ENCODE results near the gene CRIM1. TPM values are rescaled to one million over a fixed set of nuclear protein-coding genes. Genes with fewer than 3 reads are reported as not detected.

The CRIM1 gene
- total RNA-seq, 1 experiment from 2014 or later = 27.6 TPM

DNA sequence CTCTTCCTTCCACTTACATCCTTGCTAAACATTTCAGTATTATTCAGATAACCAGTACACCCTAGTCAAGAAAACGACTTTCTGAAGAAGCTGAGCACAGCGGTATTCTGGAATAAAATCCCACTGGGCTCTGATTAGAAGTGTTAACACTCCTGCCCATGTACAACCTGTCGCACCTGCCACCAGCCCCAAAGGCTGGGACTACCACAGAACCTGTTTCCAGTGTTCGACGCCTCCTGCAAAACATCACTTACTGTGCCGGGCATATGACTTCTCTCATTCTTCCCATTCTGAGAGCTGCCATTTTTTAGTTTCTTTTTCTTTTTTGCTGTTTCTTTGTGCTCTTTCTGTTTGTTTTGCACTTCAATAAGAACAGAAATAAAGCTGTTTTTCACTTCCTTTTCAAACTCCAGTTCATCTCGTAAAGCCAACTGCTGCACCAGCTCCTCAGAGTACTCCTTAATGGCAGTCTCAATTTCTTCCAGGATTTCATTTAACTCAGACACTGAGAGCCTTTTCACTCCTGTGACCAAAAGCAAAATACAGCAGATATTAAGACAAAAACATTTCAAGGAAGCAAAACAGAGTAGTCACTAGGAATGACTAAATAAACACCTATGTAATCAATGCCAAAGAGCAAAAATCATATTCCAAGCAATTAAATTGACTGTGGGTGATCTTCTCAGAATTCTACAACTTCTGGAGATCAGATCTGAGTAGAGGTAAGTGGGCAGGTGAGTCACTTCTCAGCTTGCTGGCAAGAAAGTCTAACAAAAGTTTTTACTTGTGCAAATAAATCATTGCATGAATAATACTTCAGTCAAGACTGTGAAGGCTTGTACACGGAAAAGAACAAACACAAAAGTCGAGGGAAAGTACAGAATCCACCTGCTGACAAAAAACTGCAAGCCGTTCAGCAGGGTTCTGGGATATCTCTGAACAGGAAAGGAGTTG lies 223.0 kb downstream of the CRIM1 start:
- no peaks in the 10 kb centered on the region for H3K27me3 ChIP-seq (ENCODE audit: insufficient read depth, low read length)
- no peak overlapping the region for H2BK12ac ChIP-seq (ENCODE audit: insufficient read length, low read depth, low read length)
- H3K56ac ChIP-seq (ENCODE audit: insufficient read length, low read depth, low read length) = no peak overlapping the region
- H3K23me2 ChIP-seq (ENCODE audit: insufficient read length, low read depth, low read length, poor library complexity, severe bottlenecking) = no peaks in the 10 kb centered on the region
- no peak for DNase-seq
- H2AFZ ChIP-seq (ENCODE audit: low read length) = no peak overlapping the region
- no peak overlapping the region for H3K18ac ChIP-seq (ENCODE audit: insufficient read length, low read depth, low read length)
- no peak overlapping the region for H3K4ac ChIP-seq (ENCODE audit: low read depth, low read length)
- H4K20me1 ChIP-seq (ENCODE audit: control insufficient read depth, insufficient read depth, insufficient read length) = no peaks in the 10 kb centered on the region
- H3K79me1 ChIP-seq (ENCODE audit: insufficient read depth, low read depth, low read length, poor library complexity, severe bottlenecking) = no peaks in the 10 kb centered on the region
- H3K27ac ChIP-seq (ENCODE audit: insufficient read length, low read depth, low read length) = no peak overlapping the region
- H2BK15ac ChIP-seq (ENCODE audit: low read depth, low read length) = no peak overlapping the region
- H3K4me1 ChIP-seq (ENCODE audit: insufficient read depth, low read length) = no peaks in the 10 kb centered on the region
- H3K9me3 ChIP-seq (ENCODE audit: control insufficient read depth, low read depth, low read length) = no peaks in the 10 kb centered on the region
- WGBS (ENCODE audit: extremely low coverage, insufficient read length, low lambda C conversion rate) = no CpG with 5 or more reads among the region's 10 CpGs
- Mint-ChIP-seq H3K4me1 (0 out of 4 replicates have a peak, but pooled peaks cover 0 to 3% of the 10 kb centered on the region in 2 experiments), H3K27ac (no peak overlapping the region; a peak in 1 of 7 replicates), H3K4me3 (no peak overlapping the region; a peak in 1 of 5 replicates), H3K9me3 (no peaks in the 10 kb centered on the region), H3K36me3 (ENCODE audit: insufficient read depth in 1 of 3, low read depth in 3 of 3) (peaks cover 19 to 65% (median 63%) of the 10 kb centered on the region in 3 experiments; a peak in 6 of 7 replicates), H3K27me3 (ENCODE audit: low read depth) (no peaks in the 10 kb centered on the region)
- no peak overlapping the region for H3K9ac ChIP-seq (ENCODE audit: extremely low read depth, insufficient read length, low read length)
- H4K8ac ChIP-seq (replicated peaks; ENCODE audit: insufficient read length, low read depth, low read length) = no peak overlapping the region
- H3K14ac ChIP-seq (ENCODE audit: insufficient read depth, low read length) = no peak overlapping the region
- H2AK5ac ChIP-seq (ENCODE audit: insufficient read length, low read length) = no peak overlapping the region
- no peak overlapping the region for H2BK20ac ChIP-seq (ENCODE audit: low read depth, low read length, poor library complexity, severe bottlenecking)
- H4K5ac ChIP-seq (ENCODE audit: insufficient read length, low read depth, low read length) = no peak overlapping the region
- H3T11ph ChIP-seq (ENCODE audit: low read length) = no peak overlapping the region
- H3K4me2 ChIP-seq (ENCODE audit: insufficient read depth, insufficient read length, low read length) = no peak overlapping the region
- H3K79me2 ChIP-seq (ENCODE audit: insufficient read depth, low read length) = no peaks in the 10 kb centered on the region
- H3K23ac ChIP-seq (ENCODE audit: insufficient read length, low read depth, low read length) = no peak overlapping the region
- no peak for TF ChIP-seq CTCF (conservative IDR thresholded peaks at IDR 0.05)
- H2BK5ac ChIP-seq (ENCODE audit: insufficient read length, low read length) = no peak overlapping the region
- H4K91ac ChIP-seq (ENCODE audit: insufficient read length, low read depth, low read length) = no peak overlapping the region
- H2BK120ac ChIP-seq (ENCODE audit: low read depth, low read length, poor library complexity, severe bottlenecking) = no peak overlapping the region
